Right lobe of liver (tissue), 4 donors: ENCODE results near the gene FGF2.

ENCODE experiments used
- CTCF ChIP-seq, 4 donors: fragments of 200-600 bp in 3 of 4; fragments of 450-650 bp in 1 of 4; IDR thresholded peaks; one replicate each; pipeline versions ENCODE4 v1.5.1 to v1.8.0; 2016 to 2022; ENCODE audit warnings: antibody characterized with exemption in 4 of 4, mild to moderate bottlenecking in 2 of 4
- POLR2A ChIP-seq: fragments of 450-650 bp; IDR thresholded peaks from one replicate; pipeline ENCODE4 v1.6.1; 2017; ENCODE audit warnings: antibody characterized with exemption, mild to moderate bottlenecking
- donor health status: DM: no; HTN: no; CAD: no.
- donor health status: DM: no; HTN: no; CAD: no.
- donor health status: DM: no; HTN: yes; CAD: no.

- TF ChIP-seq CTCF (IDR thresholded peaks at IDR 0.05), result peak in 1 of 4 donors; percentile 20
- no peak for TF ChIP-seq POLR2A
Observed at GRCh38 chr4:122827879-122828601, 1.4 kb downstream of the FGF2 start.
